Measurements from ENCODE around the gene RIC3.
"Not testable (repeated sequence)": the region's sequence is repeated elsewhere in the genome, so short reads cannot be mapped to it uniquely, and the experiment has no call there.

RIC3 gene

GRCh38 chr11:8201644-8202365, 33.0 kb upstream of the RIC3 start:
- H3K4me1 Mint-ChIP-seq (ENCODE audit: low read depth), result no peaks in the 10 kb centered on the region
- H3K27ac Mint-ChIP-seq, result no peak overlapping the region
- peaks cover 23% of the 10 kb centered on the region for H3K27me3 Mint-ChIP-seq (ENCODE audit: low read depth)

GRCh38 chr11:8199676-8200075, 30.9 kb upstream of the RIC3 start:
- H3K4me1 Mint-ChIP-seq (ENCODE audit: low read depth), result no peaks in the 10 kb centered on the region
- no peak overlapping the region for H3K27ac Mint-ChIP-seq
- H3K36me3 Mint-ChIP-seq (ENCODE audit: low read depth), result no peaks in the 10 kb centered on the region
- no peak overlapping the region for H3K4me3 Mint-ChIP-seq
- peaks cover 9% of the 10 kb centered on the region for H3K27me3 Mint-ChIP-seq (ENCODE audit: low read depth)
- H3K9me3 Mint-ChIP-seq, result no peaks in the 10 kb centered on the region

More at GRCh38 chr11:8201644-8202365, 33.0 kb upstream of the RIC3 start:
- no peaks in the 10 kb centered on the region for H3K9me3 Mint-ChIP-seq
- no peak overlapping the region for H3K4me3 Mint-ChIP-seq
- no peaks in the 10 kb centered on the region for H3K36me3 Mint-ChIP-seq (ENCODE audit: low read depth)

GRCh38 chr11:8196749-8197148, 27.9 kb upstream of the RIC3 start:
- Mint-ChIP-seq H3K4me1 (ENCODE audit: low read depth) (no peaks in the 10 kb centered on the region), H3K36me3 (ENCODE audit: low read depth) (no peaks in the 10 kb centered on the region)

GRCh38 chr11:8194956-8195355, 26.1 kb upstream of the RIC3 start:
- Mint-ChIP-seq H3K36me3 (ENCODE audit: low read depth) (no peaks in the 10 kb centered on the region), H3K4me1 (ENCODE audit: low read depth) (no peaks in the 10 kb centered on the region), H3K9me3 (no peaks in the 10 kb centered on the region), H3K4me3 (no peak overlapping the region), H3K27ac (no peak overlapping the region), H3K27me3 (ENCODE audit: low read depth) (peaks cover 8% of the 10 kb centered on the region)

More at GRCh38 chr11:8196749-8197148, 27.9 kb upstream of the RIC3 start:
- H3K9me3 Mint-ChIP-seq, result no peaks in the 10 kb centered on the region
- H3K27me3 Mint-ChIP-seq (ENCODE audit: low read depth), result peaks cover 8% of the 10 kb centered on the region
- H3K4me3 Mint-ChIP-seq, result no peak overlapping the region
- H3K27ac Mint-ChIP-seq, result no peak overlapping the region

- Mint-ChIP-seq H3K4me3 (no peak overlapping the region), H3K4me1 (ENCODE audit: low read depth) (no peaks in the 10 kb centered on the region), H3K27ac (no peak overlapping the region), H3K27me3 (ENCODE audit: low read depth) (peaks cover 8% of the 10 kb centered on the region), H3K9me3 (no peaks in the 10 kb centered on the region), H3K36me3 (ENCODE audit: low read depth) (no peaks in the 10 kb centered on the region)
These were observed 24.0 kb upstream of the RIC3 start for GRCh38 chr11:8192896-8193209.

- no peaks in the 10 kb centered on the region for H3K36me3 Mint-ChIP-seq (ENCODE audit: low read depth)
- H3K4me3 Mint-ChIP-seq, result no peak overlapping the region
- H3K27me3 Mint-ChIP-seq (ENCODE audit: low read depth), result peaks cover 8% of the 10 kb centered on the region
- H3K9me3 Mint-ChIP-seq, result no peaks in the 10 kb centered on the region
- H3K4me1 Mint-ChIP-seq (ENCODE audit: low read depth), result no peaks in the 10 kb centered on the region
- H3K27ac Mint-ChIP-seq, result no peak overlapping the region
These were observed 23.4 kb upstream of the RIC3 start for GRCh38 chr11:8192016-8192895.

GRCh38 chr11:8190431-8190830, 21.6 kb upstream of the RIC3 start:
- Mint-ChIP-seq H3K27me3 (ENCODE audit: low read depth) (no peaks in the 10 kb centered on the region), H3K4me3 (no peak overlapping the region), H3K9me3 (no peaks in the 10 kb centered on the region), H3K27ac (no peak overlapping the region), H3K4me1 (ENCODE audit: low read depth) (no peaks in the 10 kb centered on the region), H3K36me3 (ENCODE audit: low read depth) (no peaks in the 10 kb centered on the region)

GRCh38 chr11:8186429-8186828, 17.6 kb upstream of the RIC3 start:
- H3K4me1 Mint-ChIP-seq (ENCODE audit: low read depth), result no peaks in the 10 kb centered on the region
- H3K36me3 Mint-ChIP-seq (ENCODE audit: low read depth), result no peaks in the 10 kb centered on the region
- H3K9me3 Mint-ChIP-seq, result no peaks in the 10 kb centered on the region
- H3K27me3 Mint-ChIP-seq (ENCODE audit: low read depth), result no peaks in the 10 kb centered on the region
- no peak overlapping the region for H3K27ac Mint-ChIP-seq
- no peak overlapping the region for H3K4me3 Mint-ChIP-seq

- H3K4me1 Mint-ChIP-seq (ENCODE audit: low read depth), result no peaks in the 10 kb centered on the region
- H3K36me3 Mint-ChIP-seq (ENCODE audit: low read depth), result no peaks in the 10 kb centered on the region
- H3K27me3 Mint-ChIP-seq (ENCODE audit: low read depth), result no peaks in the 10 kb centered on the region
- no peak overlapping the region for H3K4me3 Mint-ChIP-seq
- H3K27ac Mint-ChIP-seq, result no peak overlapping the region
- no peaks in the 10 kb centered on the region for H3K9me3 Mint-ChIP-seq
These were observed 14.3 kb upstream of the RIC3 start for GRCh38 chr11:8183111-8183510.

GRCh38 chr11:8180469-8180868, 11.6 kb upstream of the RIC3 start:
- no peaks in the 10 kb centered on the region for H3K36me3 Mint-ChIP-seq (ENCODE audit: low read depth)
- H3K4me3 Mint-ChIP-seq, result no peak overlapping the region
- no peaks in the 10 kb centered on the region for H3K27me3 Mint-ChIP-seq (ENCODE audit: low read depth)
- H3K27ac Mint-ChIP-seq, result no peak overlapping the region
- H3K9me3 Mint-ChIP-seq, result no peaks in the 10 kb centered on the region
- no peaks in the 10 kb centered on the region for H3K4me1 Mint-ChIP-seq (ENCODE audit: low read depth)

- Mint-ChIP-seq H3K27me3 (ENCODE audit: low read depth) (no peaks in the 10 kb centered on the region), H3K9me3 (no peaks in the 10 kb centered on the region), H3K27ac (no peak overlapping the region), H3K36me3 (ENCODE audit: low read depth) (no peaks in the 10 kb centered on the region), H3K4me1 (ENCODE audit: low read depth) (no peaks in the 10 kb centered on the region), H3K4me3 (no peak overlapping the region)
These were observed 9.5 kb upstream of the RIC3 start for GRCh38 chr11:8178297-8178696.

- H3K4me3 Mint-ChIP-seq, result no peak overlapping the region
- H3K9me3 Mint-ChIP-seq, result no peaks in the 10 kb centered on the region
- H3K27me3 Mint-ChIP-seq (ENCODE audit: low read depth), result no peaks in the 10 kb centered on the region
- H3K36me3 Mint-ChIP-seq (ENCODE audit: low read depth), result no peaks in the 10 kb centered on the region
- no peaks in the 10 kb centered on the region for H3K4me1 Mint-ChIP-seq (ENCODE audit: low read depth)
- H3K27ac Mint-ChIP-seq, result no peak overlapping the region
These were observed 8.3 kb upstream of the RIC3 start for GRCh38 chr11:8177136-8177535.

- peak overlapping the region; percentile 65 for H3K4me3 Mint-ChIP-seq
- H3K4me1 Mint-ChIP-seq (ENCODE audit: low read depth), result peaks cover 8% of the 10 kb centered on the region
- peaks cover 48% of the 10 kb centered on the region for H3K27me3 Mint-ChIP-seq (ENCODE audit: low read depth)
- H3K27ac Mint-ChIP-seq, result no peak overlapping the region
- no peaks in the 10 kb centered on the region for H3K9me3 Mint-ChIP-seq
- H3K36me3 Mint-ChIP-seq (ENCODE audit: low read depth), result no peaks in the 10 kb centered on the region
These were observed 1.0 kb downstream of the RIC3 start for GRCh38 chr11:8167796-8168195.

GRCh38 chr11:8164746-8165145, 4.1 kb downstream of the RIC3 start:
- Mint-ChIP-seq H3K4me1 (ENCODE audit: low read depth) (peaks cover 8% of the 10 kb centered on the region), H3K27ac (no peak overlapping the region), H3K36me3 (ENCODE audit: low read depth) (no peaks in the 10 kb centered on the region), H3K4me3 (no peak overlapping the region), H3K9me3 (no peaks in the 10 kb centered on the region), H3K27me3 (ENCODE audit: low read depth) (peaks cover 40% of the 10 kb centered on the region)

GRCh38 chr11:8161627-8162304, 7.1 kb downstream of the RIC3 start:
- H3K36me3 Mint-ChIP-seq (ENCODE audit: low read depth); H3K9me3 Mint-ChIP-seq; H3K4me1 Mint-ChIP-seq (ENCODE audit: low read depth); H3K4me3 Mint-ChIP-seq; H3K27ac Mint-ChIP-seq: not testable (repeated sequence)
- peaks cover 12% of the 10 kb centered on the region for H3K27me3 Mint-ChIP-seq (ENCODE audit: low read depth)

Data from T-helper 1 cell treated with Interleukin-12 subunit alpha and Interleukin-12 subunit beta and Interleukin-4 antibody, amounts not matched to agents 30 μg/mL and 1 μg/mL, for 36 hours (primary cell).